ENCODE measurements around the gene SHISA6.

The SHISA6 gene

GRCh38 chr17:11349106-11349505 is 108.1 kb downstream of the SHISA6 start:
- DNase-seq (ENCODE audit: low read depth in 3 of 3, low spot score in 1 of 3): no peak

- DNase-seq (ENCODE audit: low read depth in 3 of 3, low spot score in 1 of 3): no peak
Measured at GRCh38 chr17:11351479-11351878, 110.5 kb downstream of the SHISA6 start.

- no peak for DNase-seq (ENCODE audit: low read depth in 3 of 3, low spot score in 1 of 3)
Measured at GRCh38 chr17:11353601-11354000, 112.6 kb downstream of the SHISA6 start.

GRCh38 chr17:11356371-11356770 is 115.4 kb downstream of the SHISA6 start:
- no peak for DNase-seq (ENCODE audit: low read depth in 3 of 3, low spot score in 1 of 3)

GRCh38 chr17:11363565-11364117 is 122.6 kb downstream of the SHISA6 start:
- DNase-seq (ENCODE audit: low read depth in 3 of 3, low spot score in 1 of 3): no peak

GRCh38 chr17:11366272-11366850 is 125.3 kb downstream of the SHISA6 start:
- no peak for DNase-seq (ENCODE audit: low read depth in 3 of 3, low spot score in 1 of 3)

GRCh38 chr17:11369575-11369974 is 128.6 kb downstream of the SHISA6 start:
- DNase-seq (ENCODE audit: low read depth in 3 of 3, low spot score in 1 of 3): no peak

- DNase-seq (ENCODE audit: low read depth in 3 of 3, low spot score in 1 of 3): no peak
Measured at GRCh38 chr17:11372692-11373091, 131.7 kb downstream of the SHISA6 start.

- DNase-seq (ENCODE audit: low read depth in 3 of 3, low spot score in 1 of 3): no peak
Measured at GRCh38 chr17:11378506-11378905, 137.5 kb downstream of the SHISA6 start.

- DNase-seq (ENCODE audit: low read depth in 3 of 3, low spot score in 1 of 3): no peak
Measured at GRCh38 chr17:11380761-11381160, 139.7 kb downstream of the SHISA6 start.

GRCh38 chr17:11383157-11383556 is 142.1 kb downstream of the SHISA6 start:
- no peak for DNase-seq (ENCODE audit: low read depth in 3 of 3, low spot score in 1 of 3)

GRCh38 chr17:11384131-11384530 is 143.1 kb downstream of the SHISA6 start:
- DNase-seq (ENCODE audit: low read depth in 3 of 3, low spot score in 1 of 3): no peak

GRCh38 chr17:11387610-11388009 is 146.6 kb downstream of the SHISA6 start:
- no peak for DNase-seq (ENCODE audit: low read depth in 3 of 3, low spot score in 1 of 3)

GRCh38 chr17:11388054-11388453 is 147.0 kb downstream of the SHISA6 start:
- DNase-seq (ENCODE audit: low read depth in 3 of 3, low spot score in 1 of 3): no peak

GRCh38 chr17:11389583-11389982 is 148.6 kb downstream of the SHISA6 start:
- DNase-seq (ENCODE audit: low read depth in 3 of 3, low spot score in 1 of 3): no peak

GRCh38 chr17:11391134-11391533 is 150.1 kb downstream of the SHISA6 start:
- DNase-seq (ENCODE audit: low read depth in 3 of 3, low spot score in 1 of 3): no peak

GRCh38 chr17:11404431-11405276 is 163.6 kb downstream of the SHISA6 start:
- no peak for DNase-seq (ENCODE audit: low read depth in 3 of 3, low spot score in 1 of 3)

GRCh38 chr17:11406716-11407115 is 165.7 kb downstream of the SHISA6 start:
- DNase-seq (ENCODE audit: low read depth in 3 of 3, low spot score in 1 of 3): no peak

- no peak for DNase-seq (ENCODE audit: low read depth in 3 of 3, low spot score in 1 of 3)
Measured at GRCh38 chr17:11412654-11413053, 171.6 kb downstream of the SHISA6 start.

GRCh38 chr17:11418342-11418741 is 177.3 kb downstream of the SHISA6 start:
- no peak for DNase-seq (ENCODE audit: low read depth in 3 of 3, low spot score in 1 of 3)

GRCh38 chr17:11430751-11431150 is 189.7 kb downstream of the SHISA6 start:
- no peak for DNase-seq (ENCODE audit: low read depth in 3 of 3, low spot score in 1 of 3)

- DNase-seq (ENCODE audit: low read depth in 3 of 3, low spot score in 1 of 3): no peak
Measured at GRCh38 chr17:11438673-11439072, 197.7 kb downstream of the SHISA6 start.
